Right lobe of liver (tissue), 4 donors: ENCODE measurements around the gene CMYA5.

ENCODE experiments used
- CTCF ChIP-seq, 4 donors: fragments of 200-600 bp in 3 of 4; fragments of 450-650 bp in 1 of 4; IDR thresholded peaks; one replicate each; pipeline versions ENCODE4 v1.5.1 to v1.8.0; 2016 to 2022; ENCODE audit warnings: antibody characterized with exemption in 4 of 4, mild to moderate bottlenecking in 2 of 4
- POLR2A ChIP-seq: fragments of 450-650 bp; IDR thresholded peaks from one replicate; pipeline ENCODE4 v1.6.1; 2017; ENCODE audit warnings: antibody characterized with exemption, mild to moderate bottlenecking
- donor health status: DM: no; HTN: no; CAD: no.
- donor health status: DM: no; HTN: no; CAD: no.
- donor health status: DM: no; HTN: yes; CAD: no.

- TF ChIP-seq POLR2A (no peak), CTCF (IDR thresholded peaks at IDR 0.05) (no peak)
Measured at GRCh38 chr5:79716839-79717238, 27.2 kb downstream of the CMYA5 start.
